ENCODE data around the gene PTPRF. TPM values are rescaled to one million over a fixed set of nuclear protein-coding genes. Genes with fewer than 3 reads are reported as not detected.

PTPRF gene
- total RNA-seq, 1 donor from 2014 or later: 145 TPM

- H3K4me3 Mint-ChIP-seq (ENCODE audit: unreplicated experiment): no peak overlapping the region
- no peak overlapping the region for H3K27ac Mint-ChIP-seq (ENCODE audit: unreplicated experiment)
- no peaks in the 10 kb centered on the region for H3K9me3 Mint-ChIP-seq (ENCODE audit: unreplicated experiment)
- DNase-seq (ENCODE audit: low spot score): no peak
- H3K36me3 Mint-ChIP-seq (ENCODE audit: low read depth, unreplicated experiment): peaks cover 10% of the 10 kb centered on the region
- peaks cover 12% of the 10 kb centered on the region for H3K4me1 Mint-ChIP-seq (ENCODE audit: unreplicated experiment)
- H3K27me3 Mint-ChIP-seq (ENCODE audit: unreplicated experiment): peaks cover 10% of the 10 kb centered on the region
- TF ChIP-seq CTCF (IDR thresholded peaks at IDR 0.05; ENCODE audit: unreplicated experiment): no peak
Measured at GRCh38 chr1:43552059-43552742, 21.5 kb downstream of the PTPRF start.

- no peak for DNase-seq (ENCODE audit: low spot score)
- Mint-ChIP-seq H3K9me3 (ENCODE audit: unreplicated experiment) (no peaks in the 10 kb centered on the region), H3K4me3 (ENCODE audit: unreplicated experiment) (no peak overlapping the region), H3K4me1 (ENCODE audit: unreplicated experiment) (peaks cover 12% of the 10 kb centered on the region), H3K36me3 (ENCODE audit: low read depth, unreplicated experiment) (peaks cover 10% of the 10 kb centered on the region), H3K27ac (ENCODE audit: unreplicated experiment) (no peak overlapping the region), H3K27me3 (ENCODE audit: unreplicated experiment) (peaks cover 10% of the 10 kb centered on the region)
- no peak for TF ChIP-seq CTCF (IDR thresholded peaks at IDR 0.05; ENCODE audit: unreplicated experiment)
Measured at GRCh38 chr1:43552813-43553212, 22.1 kb downstream of the PTPRF start.

- no peaks in the 10 kb centered on the region for H3K9me3 Mint-ChIP-seq (ENCODE audit: unreplicated experiment)
- H3K36me3 Mint-ChIP-seq (ENCODE audit: low read depth, unreplicated experiment): peaks cover 10% of the 10 kb centered on the region
- TF ChIP-seq CTCF (IDR thresholded peaks at IDR 0.05; ENCODE audit: unreplicated experiment): no peak
- H3K4me1 Mint-ChIP-seq (ENCODE audit: unreplicated experiment): peaks cover 12% of the 10 kb centered on the region
- peak overlapping the region; percentile 17 for H3K4me3 Mint-ChIP-seq (ENCODE audit: unreplicated experiment)
- DNase-seq (ENCODE audit: low spot score): peak; percentile 56
- H3K27ac Mint-ChIP-seq (ENCODE audit: unreplicated experiment): no peak overlapping the region
- H3K27me3 Mint-ChIP-seq (ENCODE audit: unreplicated experiment): peaks cover 5% of the 10 kb centered on the region
Measured at GRCh38 chr1:43554444-43554992, 23.8 kb downstream of the PTPRF start.

- DNase-seq (ENCODE audit: low spot score): no peak
- no peak for TF ChIP-seq CTCF (IDR thresholded peaks at IDR 0.05; ENCODE audit: unreplicated experiment)
- Mint-ChIP-seq H3K4me1 (ENCODE audit: unreplicated experiment) (peaks cover 5% of the 10 kb centered on the region), H3K9me3 (ENCODE audit: unreplicated experiment) (no peaks in the 10 kb centered on the region), H3K27ac (ENCODE audit: unreplicated experiment) (no peak overlapping the region), H3K27me3 (ENCODE audit: unreplicated experiment) (peaks cover 3% of the 10 kb centered on the region), H3K36me3 (ENCODE audit: low read depth, unreplicated experiment) (peaks cover 10% of the 10 kb centered on the region), H3K4me3 (ENCODE audit: unreplicated experiment) (no peak overlapping the region)
Measured at GRCh38 chr1:43556782-43557181, 26.1 kb downstream of the PTPRF start.

- no peak for DNase-seq (ENCODE audit: low spot score)
- Mint-ChIP-seq H3K27ac (ENCODE audit: unreplicated experiment) (no peak overlapping the region), H3K4me1 (ENCODE audit: unreplicated experiment) (peaks cover 5% of the 10 kb centered on the region), H3K36me3 (ENCODE audit: low read depth, unreplicated experiment) (peaks cover 10% of the 10 kb centered on the region), H3K4me3 (ENCODE audit: unreplicated experiment) (no peak overlapping the region), H3K9me3 (ENCODE audit: unreplicated experiment) (no peaks in the 10 kb centered on the region), H3K27me3 (ENCODE audit: unreplicated experiment) (peaks cover 2% of the 10 kb centered on the region)
- no peak for TF ChIP-seq CTCF (IDR thresholded peaks at IDR 0.05; ENCODE audit: unreplicated experiment)
Measured at GRCh38 chr1:43557744-43558245, 27.1 kb downstream of the PTPRF start.
